Measurements from ENCODE around the gene LMF1. TPM values are rescaled to one million over a fixed set of nuclear protein-coding genes. Genes with fewer than 3 reads are reported as not detected.

The LMF1 gene
- total and polyA plus RNA-seq, 2 of the 4 experiments (the other 2 are of a cell fraction), result 7.7 to 13.1 TPM

- intact Hi-C loops (cut with micrococcal nuclease) (no loop called here), in situ Hi-C loops (cut with MboI; ENCODE audit: low sequenced_read_pairs) (no loop called here), dilution Hi-C loops (cut with HindIII; ENCODE audit: low sequenced_read_pairs, unreplicated experiment) (no loop called here)
- Histone ChIP-seq H2BK5ac (ENCODE audit: low read depth, low read length, poor library complexity, severe bottlenecking) (no peak overlapping the region), H3K27ac (ENCODE audit: insufficient read depth, low read length) (no peak overlapping the region), H3K4me3 (ENCODE audit: insufficient read depth, low read depth, low read length) (no peak overlapping the region), H3K56ac (ENCODE audit: extremely low read depth, insufficient read depth, low read length) (no peak overlapping the region), H3K23ac (ENCODE audit: low read depth, low read length) (no peak overlapping the region), H4K91ac (ENCODE audit: insufficient read depth, low read depth, low read length) (no peak overlapping the region), H3K4ac (ENCODE audit: low read depth, low read length) (no peak overlapping the region), H3K36me3 (ENCODE audit: control insufficient read depth, insufficient read depth, low read length) (no peaks in the 10 kb centered on the region), H3K4me1 (ENCODE audit: control insufficient read depth, insufficient read depth, low read length) (peaks cover 15% of the 10 kb centered on the region), H3K9me3 (ENCODE audit: control insufficient read depth, insufficient read depth, low read length) (no peaks in the 10 kb centered on the region; the same call in 1 of the 2 replicates), H3K79me1 (ENCODE audit: low read depth in 1 of 2, low read length in 2 of 2) (no peaks in the 10 kb centered on the region), H3K18ac (ENCODE audit: low read depth, low read length) (no peak overlapping the region), H2AFZ (replicated peaks; ENCODE audit: low read length, poor library complexity) (no peak overlapping the region), H3K27me3 (ENCODE audit: control insufficient read depth, insufficient read depth, low read length) (no peaks in the 10 kb centered on the region), H2BK20ac (ENCODE audit: low read depth, low read length) (no peak overlapping the region), H2BK120ac (ENCODE audit: low read depth, low read length) (no peak overlapping the region), H3K9me1 (ENCODE audit: insufficient read depth, low read length) (peaks cover 4% of the 10 kb centered on the region; the same call in 1 of the 2 replicates), H2AK9ac (replicated peaks; ENCODE audit: low read depth, low read length, poor library complexity) (no peak overlapping the region), H4K20me1 (ENCODE audit: insufficient read depth, low read length) (no peaks in the 10 kb centered on the region), H3K4me2 (ENCODE audit: low read depth, low read length) (no peak overlapping the region), H2AK5ac (ENCODE audit: low read depth, low read length) (no peak overlapping the region), H3K9ac (ENCODE audit: low read depth, low read length) (no peak overlapping the region), H2BK15ac (ENCODE audit: low read depth, low read length) (no peak overlapping the region), H3K14ac (replicated peaks; ENCODE audit: low read depth, low read length) (no peak overlapping the region), H4K5ac (ENCODE audit: low read depth, low read length) (no peak overlapping the region), H4K8ac (ENCODE audit: low read depth in 2 of 2, low read length in 2 of 2) (no peak overlapping the region)
- CTCF ChIA-PET, result no interaction called here
- ATAC-seq (ENCODE audit: low read depth), result no peak
- POLR2A ChIA-PET (ENCODE audit: unreplicated experiment), result no interaction called here
- BruUV-seq (replicated peaks), result no TSS peak
- TF ChIP-seq MXI1 (IDR thresholded peaks at IDR 0.05; ENCODE audit: borderline replicate concordance, low read depth, low read length) (no peak), CHD1 (IDR thresholded peaks at IDR 0.05; ENCODE audit: low read depth, low read length) (no peak), CTCF (conservative IDR thresholded peaks at IDR 0.05; ENCODE audit: low read depth, low read length) (no peak)
- DNase-seq, result no peak
- 97% methylated on average over 12 of the region's 21 CpGs; no CpG with 5 or more reads in 1 of the 2 experiments for WGBS, 2 experiments (ENCODE audit: extremely low coverage in 2 of 2, insufficient read length in 1 of 2)
These were observed 53.2 kb downstream of the LMF1 start for GRCh38 chr16:917591-918061.
